ENCODE data around the gene CYP4F3. TPM values are rescaled to one million over a fixed set of nuclear protein-coding genes. Genes with fewer than 3 reads are reported as not detected.

Gene CYP4F3
- total RNA-seq, 1 experiment from 2014 or later: not detected

GRCh38 chr19:15636026-15636425, 4.7 kb upstream of the CYP4F3 start:
- no peak overlapping the region for H3K4me2 ChIP-seq (ENCODE audit: low read depth, low read length, poor library complexity, severe bottlenecking)
- no peaks in the 10 kb centered on the region for H3K9me2 ChIP-seq (replicated peaks; ENCODE audit: insufficient read depth, low read length)
- DNase-seq: no peak

GRCh38 chr19:15639596-15639995, 1.1 kb upstream of the CYP4F3 start:
- no peaks in the 10 kb centered on the region for H3K4me1 ChIP-seq (ENCODE audit: low read length)
- no peaks in the 10 kb centered on the region for H3K9me2 ChIP-seq (replicated peaks; ENCODE audit: insufficient read depth, low read length)
- H3K79me2 ChIP-seq (ENCODE audit: low read length): no peaks in the 10 kb centered on the region
- no peak overlapping the region for H2AFZ ChIP-seq (ENCODE audit: low read length)
- H3K27ac ChIP-seq (ENCODE audit: low read length): no peak overlapping the region
- no peak overlapping the region for H3K4me3 ChIP-seq (ENCODE audit: low read length)
- no peaks in the 10 kb centered on the region for H3K9me3 ChIP-seq (ENCODE audit: low read length)
- H3K36me3 ChIP-seq (ENCODE audit: insufficient read depth, low read length): no peaks in the 10 kb centered on the region
- no peak overlapping the region for H3K4me2 ChIP-seq (ENCODE audit: low read depth, low read length, poor library complexity, severe bottlenecking)
- no peaks in the 10 kb centered on the region for H4K20me1 ChIP-seq (ENCODE audit: insufficient read depth, low read depth, low read length)
- DNase-seq: no peak
- no peak overlapping the region for H3K9ac ChIP-seq (ENCODE audit: low read length)
- H3K27me3 ChIP-seq (ENCODE audit: low read length): no peaks in the 10 kb centered on the region

More at GRCh38 chr19:15636026-15636425, 4.7 kb upstream of the CYP4F3 start:
- no peaks in the 10 kb centered on the region for H3K36me3 ChIP-seq (ENCODE audit: insufficient read depth, low read length)
- H3K27ac ChIP-seq (ENCODE audit: low read length): no peak overlapping the region
- H4K20me1 ChIP-seq (ENCODE audit: insufficient read depth, low read depth, low read length): no peaks in the 10 kb centered on the region
- no peaks in the 10 kb centered on the region for H3K4me1 ChIP-seq (ENCODE audit: low read length)
- H3K9ac ChIP-seq (ENCODE audit: low read length): no peak overlapping the region
- H3K4me3 ChIP-seq (ENCODE audit: low read length): no peak overlapping the region
- no peaks in the 10 kb centered on the region for H3K79me2 ChIP-seq (ENCODE audit: low read length)
- H3K27me3 ChIP-seq (ENCODE audit: low read length): no peaks in the 10 kb centered on the region
- no peaks in the 10 kb centered on the region for H3K9me3 ChIP-seq (ENCODE audit: low read length)
- no peak overlapping the region for H2AFZ ChIP-seq (ENCODE audit: low read length)

- H3K27ac ChIP-seq (ENCODE audit: low read length): no peak overlapping the region
- no peak overlapping the region for H3K4me2 ChIP-seq (ENCODE audit: low read depth, low read length, poor library complexity, severe bottlenecking)
- no peak overlapping the region for H3K9ac ChIP-seq (ENCODE audit: low read length)
Observed at GRCh38 chr19:15640904-15641597, 354 bp downstream of the CYP4F3 start.

GRCh38 chr19:15641901-15642491, 1.3 kb downstream of the CYP4F3 start:
- H3K4me1 ChIP-seq (ENCODE audit: low read length): no peaks in the 10 kb centered on the region
- H3K4me3 ChIP-seq (ENCODE audit: low read length): no peak overlapping the region
- no peaks in the 10 kb centered on the region for H3K27me3 ChIP-seq (ENCODE audit: low read length)
- no peaks in the 10 kb centered on the region for H4K20me1 ChIP-seq (ENCODE audit: insufficient read depth, low read depth, low read length)
- H3K36me3 ChIP-seq (ENCODE audit: insufficient read depth, low read length): no peaks in the 10 kb centered on the region
- no peak overlapping the region for H3K27ac ChIP-seq (ENCODE audit: low read length)
- H3K9ac ChIP-seq (ENCODE audit: low read length): no peak overlapping the region
- DNase-seq: no peak
- H2AFZ ChIP-seq (ENCODE audit: low read length): no peak overlapping the region
- no peaks in the 10 kb centered on the region for H3K9me3 ChIP-seq (ENCODE audit: low read length)
- no peaks in the 10 kb centered on the region for H3K9me2 ChIP-seq (replicated peaks; ENCODE audit: insufficient read depth, low read length)
- H3K79me2 ChIP-seq (ENCODE audit: low read length): no peaks in the 10 kb centered on the region
- no peak overlapping the region for H3K4me2 ChIP-seq (ENCODE audit: low read depth, low read length, poor library complexity, severe bottlenecking)

More at GRCh38 chr19:15640904-15641597, 354 bp downstream of the CYP4F3 start:
- no peak for DNase-seq
- no peaks in the 10 kb centered on the region for H3K27me3 ChIP-seq (ENCODE audit: low read length)
- no peaks in the 10 kb centered on the region for H3K36me3 ChIP-seq (ENCODE audit: insufficient read depth, low read length)
- H3K4me1 ChIP-seq (ENCODE audit: low read length): no peaks in the 10 kb centered on the region
- H3K9me2 ChIP-seq (replicated peaks; ENCODE audit: insufficient read depth, low read length): no peaks in the 10 kb centered on the region
- H4K20me1 ChIP-seq (ENCODE audit: insufficient read depth, low read depth, low read length): no peaks in the 10 kb centered on the region
- H3K79me2 ChIP-seq (ENCODE audit: low read length): no peaks in the 10 kb centered on the region
- no peaks in the 10 kb centered on the region for H3K9me3 ChIP-seq (ENCODE audit: low read length)
- H3K4me3 ChIP-seq (ENCODE audit: low read length): no peak overlapping the region
- no peak overlapping the region for H2AFZ ChIP-seq (ENCODE audit: low read length)

- Histone ChIP-seq H3K9ac (ENCODE audit: low read length) (no peak overlapping the region), H3K79me2 (ENCODE audit: low read length) (no peaks in the 10 kb centered on the region), H3K4me3 (ENCODE audit: low read length) (no peak overlapping the region), H4K20me1 (ENCODE audit: insufficient read depth, low read depth, low read length) (no peaks in the 10 kb centered on the region), H3K9me2 (replicated peaks; ENCODE audit: insufficient read depth, low read length) (no peaks in the 10 kb centered on the region), H2AFZ (ENCODE audit: low read length) (no peak overlapping the region), H3K4me1 (ENCODE audit: low read length) (no peaks in the 10 kb centered on the region), H3K36me3 (ENCODE audit: insufficient read depth, low read length) (no peaks in the 10 kb centered on the region), H3K9me3 (ENCODE audit: low read length) (no peaks in the 10 kb centered on the region), H3K27me3 (ENCODE audit: low read length) (no peaks in the 10 kb centered on the region), H3K4me2 (ENCODE audit: low read depth, low read length, poor library complexity, severe bottlenecking) (no peak overlapping the region), H3K27ac (ENCODE audit: low read length) (no peak overlapping the region)
- no peak for DNase-seq
Observed at GRCh38 chr19:15642807-15643206, 2.1 kb downstream of the CYP4F3 start.

- DNase-seq: no peak
- no peak overlapping the region for H3K4me3 ChIP-seq (ENCODE audit: low read length)
- H3K79me2 ChIP-seq (ENCODE audit: low read length): no peaks in the 10 kb centered on the region
- H3K27me3 ChIP-seq (ENCODE audit: low read length): no peaks in the 10 kb centered on the region
- H3K4me2 ChIP-seq (ENCODE audit: low read depth, low read length, poor library complexity, severe bottlenecking): no peak overlapping the region
- H3K36me3 ChIP-seq (ENCODE audit: insufficient read depth, low read length): no peaks in the 10 kb centered on the region
- no peaks in the 10 kb centered on the region for H3K4me1 ChIP-seq (ENCODE audit: low read length)
- H3K9me3 ChIP-seq (ENCODE audit: low read length): no peaks in the 10 kb centered on the region
- H3K9ac ChIP-seq (ENCODE audit: low read length): no peak overlapping the region
- no peak overlapping the region for H3K27ac ChIP-seq (ENCODE audit: low read length)
- no peaks in the 10 kb centered on the region for H4K20me1 ChIP-seq (ENCODE audit: insufficient read depth, low read depth, low read length)
- no peak overlapping the region for H2AFZ ChIP-seq (ENCODE audit: low read length)
- no peaks in the 10 kb centered on the region for H3K9me2 ChIP-seq (replicated peaks; ENCODE audit: insufficient read depth, low read length)
Observed at GRCh38 chr19:15643387-15643786, 2.7 kb downstream of the CYP4F3 start.

GRCh38 chr19:15644066-15644741, 3.5 kb downstream of the CYP4F3 start:
- H3K9me3 ChIP-seq (ENCODE audit: low read length): no peaks in the 10 kb centered on the region
- H3K4me2 ChIP-seq (ENCODE audit: low read depth, low read length, poor library complexity, severe bottlenecking): no peak overlapping the region
- H3K36me3 ChIP-seq (ENCODE audit: insufficient read depth, low read length): no peaks in the 10 kb centered on the region
- H3K4me1 ChIP-seq (ENCODE audit: low read length): no peaks in the 10 kb centered on the region
- H3K27ac ChIP-seq (ENCODE audit: low read length): no peak overlapping the region
- H3K4me3 ChIP-seq (ENCODE audit: low read length): no peak overlapping the region
- H3K27me3 ChIP-seq (ENCODE audit: low read length): no peaks in the 10 kb centered on the region
- H3K9me2 ChIP-seq (replicated peaks; ENCODE audit: insufficient read depth, low read length): no peaks in the 10 kb centered on the region
- no peaks in the 10 kb centered on the region for H3K79me2 ChIP-seq (ENCODE audit: low read length)
- H2AFZ ChIP-seq (ENCODE audit: low read length): no peak overlapping the region
- no peak for DNase-seq
- no peak overlapping the region for H3K9ac ChIP-seq (ENCODE audit: low read length)
- H4K20me1 ChIP-seq (ENCODE audit: insufficient read depth, low read depth, low read length): no peaks in the 10 kb centered on the region

- no peak overlapping the region for H3K9ac ChIP-seq (ENCODE audit: low read length)
Observed at GRCh38 chr19:15644816-15645215, 4.1 kb downstream of the CYP4F3 start.

More at GRCh38 chr19:15644816-15645215, 4.1 kb downstream of the CYP4F3 start:
- Histone ChIP-seq H3K79me2 (ENCODE audit: low read length) (no peaks in the 10 kb centered on the region), H3K4me3 (ENCODE audit: low read length) (no peak overlapping the region), H3K27ac (ENCODE audit: low read length) (no peak overlapping the region), H4K20me1 (ENCODE audit: insufficient read depth, low read depth, low read length) (no peaks in the 10 kb centered on the region), H3K4me1 (ENCODE audit: low read length) (no peaks in the 10 kb centered on the region), H3K36me3 (ENCODE audit: insufficient read depth, low read length) (no peaks in the 10 kb centered on the region), H3K27me3 (ENCODE audit: low read length) (no peaks in the 10 kb centered on the region), H3K9me2 (replicated peaks; ENCODE audit: insufficient read depth, low read length) (no peaks in the 10 kb centered on the region), H3K9me3 (ENCODE audit: low read length) (no peaks in the 10 kb centered on the region), H3K4me2 (ENCODE audit: low read depth, low read length, poor library complexity, severe bottlenecking) (no peak overlapping the region), H2AFZ (ENCODE audit: low read length) (no peak overlapping the region)
- no peak for DNase-seq

Measured in Karpas-422 (cell line).